ENCODE results near the gene FLNB.

DNA sequence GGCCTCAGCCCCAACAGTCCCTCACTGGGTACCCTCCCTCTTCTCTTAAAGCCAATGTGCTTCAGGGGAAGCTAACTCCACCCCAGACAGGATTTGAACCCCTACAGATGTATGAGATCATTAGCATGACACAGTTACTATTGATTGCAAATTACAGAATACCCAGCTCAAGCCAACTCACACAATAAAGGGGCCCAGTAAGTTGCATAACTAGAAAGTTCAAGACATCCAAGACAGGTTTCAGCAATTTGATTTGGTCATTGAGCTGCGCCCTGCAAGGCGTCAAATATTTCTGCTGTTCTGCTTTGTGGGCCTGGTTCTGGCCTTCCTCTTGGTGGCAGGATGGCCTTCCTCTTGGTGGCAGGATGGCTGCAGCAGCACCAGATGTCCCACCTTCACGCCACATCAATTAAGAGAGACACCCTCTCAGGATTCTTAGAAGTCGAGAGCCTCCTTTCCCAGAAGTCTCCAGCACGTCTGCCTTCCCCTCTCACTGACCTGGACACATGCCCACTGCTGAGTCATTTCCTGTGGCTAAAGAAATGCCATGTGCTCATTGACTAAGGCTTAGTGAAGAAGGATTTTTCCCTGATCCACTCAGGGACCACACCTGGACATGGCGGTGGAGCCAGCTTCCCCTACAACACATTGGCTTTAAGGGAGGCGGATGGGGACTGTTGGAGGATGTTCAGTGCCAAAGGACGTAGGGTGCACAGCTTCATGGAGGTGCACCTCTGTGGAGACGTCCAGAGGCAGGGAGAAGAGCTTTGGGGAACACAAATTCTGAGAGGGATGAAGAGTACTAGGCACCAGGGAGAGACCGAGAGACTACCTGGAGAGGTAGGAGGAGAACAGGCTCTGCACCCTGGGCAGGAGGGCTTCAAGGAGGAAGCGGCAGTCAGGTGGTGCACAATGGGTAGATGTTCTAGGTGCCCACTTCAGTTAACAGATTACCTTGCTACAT is 153.5 kb downstream of the FLNB start:
- TF ChIP-seq, protein P1, sequence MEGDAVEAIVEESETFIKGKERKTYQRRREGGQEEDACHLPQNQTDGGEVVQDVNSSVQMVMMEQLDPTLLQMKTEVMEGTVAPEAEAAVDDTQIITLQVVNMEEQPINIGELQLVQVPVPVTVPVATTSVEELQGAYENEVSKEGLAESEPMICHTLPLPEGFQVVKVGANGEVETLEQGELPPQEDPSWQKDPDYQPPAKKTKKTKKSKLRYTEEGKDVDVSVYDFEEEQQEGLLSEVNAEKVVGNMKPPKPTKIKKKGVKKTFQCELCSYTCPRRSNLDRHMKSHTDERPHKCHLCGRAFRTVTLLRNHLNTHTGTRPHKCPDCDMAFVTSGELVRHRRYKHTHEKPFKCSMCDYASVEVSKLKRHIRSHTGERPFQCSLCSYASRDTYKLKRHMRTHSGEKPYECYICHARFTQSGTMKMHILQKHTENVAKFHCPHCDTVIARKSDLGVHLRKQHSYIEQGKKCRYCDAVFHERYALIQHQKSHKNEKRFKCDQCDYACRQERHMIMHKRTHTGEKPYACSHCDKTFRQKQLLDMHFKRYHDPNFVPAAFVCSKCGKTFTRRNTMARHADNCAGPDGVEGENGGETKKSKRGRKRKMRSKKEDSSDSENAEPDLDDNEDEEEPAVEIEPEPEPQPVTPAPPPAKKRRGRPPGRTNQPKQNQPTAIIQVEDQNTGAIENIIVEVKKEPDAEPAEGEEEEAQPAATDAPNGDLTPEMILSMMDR (conservative IDR thresholded peaks at IDR 0.05; ENCODE audit: low read length) = no peak
- no peak for TF ChIP-seq EZH2phosphoT487 (IDR thresholded peaks at IDR 0.05; ENCODE audit: borderline replicate concordance)

Data from Loucy (cell line).